ENCODE results near the gene RBBP6. TPM values are rescaled to one million over a fixed set of nuclear protein-coding genes. Genes with fewer than 3 reads are reported as not detected.

Gene RBBP6
- total RNA-seq, 1 donor from 2014 or later = 33.0 TPM

DNA sequence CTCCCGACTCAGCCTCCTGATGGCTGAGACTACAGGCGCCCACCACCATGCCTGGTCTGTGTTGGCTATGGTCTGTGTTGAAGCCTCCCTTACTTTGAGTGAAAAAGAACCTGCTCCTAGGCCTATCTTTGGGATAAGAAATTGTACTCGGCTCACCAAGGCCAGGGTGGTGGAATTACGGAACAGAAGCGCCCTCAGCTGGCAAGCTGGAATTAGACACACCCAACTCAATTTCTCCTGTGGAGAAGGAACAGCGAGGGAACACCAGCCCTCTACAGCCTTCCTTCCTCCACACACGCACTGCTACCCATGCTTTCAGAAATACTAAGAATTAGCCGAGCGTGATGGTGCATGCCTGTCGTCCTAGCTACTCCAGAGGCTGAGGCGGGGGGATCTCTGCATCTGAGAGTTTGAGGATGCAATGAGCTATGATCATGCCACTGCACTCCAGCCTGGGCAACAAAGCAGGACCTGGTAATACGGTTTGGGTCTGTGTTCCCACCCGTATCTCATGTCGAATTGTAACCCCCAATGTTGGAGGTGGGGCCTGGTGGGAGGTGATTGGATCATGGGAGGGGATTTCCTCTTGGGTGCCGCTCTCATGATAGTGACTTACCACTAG is 40.1 kb upstream of the RBBP6 start:
- no peaks in the 10 kb centered on the region for H3K4me1 Mint-ChIP-seq (ENCODE audit: low read depth)
- H3K27ac Mint-ChIP-seq (ENCODE audit: unreplicated experiment) = no peak overlapping the region
- H3K36me3 Mint-ChIP-seq (ENCODE audit: low read depth) = no peaks in the 10 kb centered on the region
- TF ChIP-seq, protein P1, sequence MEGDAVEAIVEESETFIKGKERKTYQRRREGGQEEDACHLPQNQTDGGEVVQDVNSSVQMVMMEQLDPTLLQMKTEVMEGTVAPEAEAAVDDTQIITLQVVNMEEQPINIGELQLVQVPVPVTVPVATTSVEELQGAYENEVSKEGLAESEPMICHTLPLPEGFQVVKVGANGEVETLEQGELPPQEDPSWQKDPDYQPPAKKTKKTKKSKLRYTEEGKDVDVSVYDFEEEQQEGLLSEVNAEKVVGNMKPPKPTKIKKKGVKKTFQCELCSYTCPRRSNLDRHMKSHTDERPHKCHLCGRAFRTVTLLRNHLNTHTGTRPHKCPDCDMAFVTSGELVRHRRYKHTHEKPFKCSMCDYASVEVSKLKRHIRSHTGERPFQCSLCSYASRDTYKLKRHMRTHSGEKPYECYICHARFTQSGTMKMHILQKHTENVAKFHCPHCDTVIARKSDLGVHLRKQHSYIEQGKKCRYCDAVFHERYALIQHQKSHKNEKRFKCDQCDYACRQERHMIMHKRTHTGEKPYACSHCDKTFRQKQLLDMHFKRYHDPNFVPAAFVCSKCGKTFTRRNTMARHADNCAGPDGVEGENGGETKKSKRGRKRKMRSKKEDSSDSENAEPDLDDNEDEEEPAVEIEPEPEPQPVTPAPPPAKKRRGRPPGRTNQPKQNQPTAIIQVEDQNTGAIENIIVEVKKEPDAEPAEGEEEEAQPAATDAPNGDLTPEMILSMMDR (IDR thresholded peaks at IDR 0.05) = peak; percentile 60
- peak; percentile 14 for DNase-seq (ENCODE audit: low spot score)
- H3K4me3 Mint-ChIP-seq (ENCODE audit: unreplicated experiment) = no peak overlapping the region
- no peaks in the 10 kb centered on the region for H3K9me3 Mint-ChIP-seq (ENCODE audit: low read depth)
- H3K27me3 Mint-ChIP-seq (ENCODE audit: low read depth) = peaks cover 31% of the 10 kb centered on the region

DNA sequence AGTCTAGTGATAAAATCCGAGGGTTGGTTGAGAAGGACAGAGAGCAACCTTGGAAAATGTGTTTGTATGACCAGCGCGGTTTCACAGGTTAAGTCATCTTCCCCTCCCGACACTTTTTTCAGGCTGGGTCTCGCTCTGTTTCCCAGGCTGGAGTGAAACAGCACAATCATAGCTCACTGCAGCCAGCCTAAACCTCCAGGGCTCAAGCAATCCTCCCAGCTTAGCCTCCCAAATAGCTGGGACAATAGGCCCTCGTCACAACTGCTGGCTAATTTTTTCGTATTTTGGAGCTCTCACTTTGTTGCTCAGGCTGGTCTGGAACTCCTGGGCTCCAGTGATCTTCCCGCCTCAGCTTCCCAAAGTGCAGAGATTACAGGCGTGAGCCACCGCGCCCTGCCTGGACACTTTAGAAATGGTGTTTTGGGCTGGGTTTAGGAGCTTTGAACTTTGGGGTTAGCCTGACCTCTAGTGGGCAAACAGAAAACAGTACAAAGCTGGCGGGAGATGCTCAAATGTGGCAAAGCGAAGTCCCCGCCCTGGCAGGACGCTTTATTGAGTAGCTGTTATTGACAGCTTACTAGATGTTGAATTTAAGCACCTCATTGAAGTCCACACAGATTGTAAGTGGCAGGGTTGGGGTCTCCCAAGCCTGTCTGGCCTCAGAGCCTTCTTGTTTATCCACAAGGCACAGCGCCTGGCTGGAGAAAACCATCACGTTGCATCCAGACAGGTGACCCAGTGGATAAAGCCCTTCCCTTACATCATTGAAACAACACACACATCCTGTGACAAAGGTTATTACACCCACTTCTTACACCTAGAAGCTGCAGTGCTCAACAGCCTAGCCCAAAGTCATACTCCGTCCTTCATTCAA is 34.7 kb upstream of the RBBP6 start:
- H3K27me3 Mint-ChIP-seq (ENCODE audit: low read depth) = peaks cover 23% of the 10 kb centered on the region
- no peak overlapping the region for H3K27ac Mint-ChIP-seq (ENCODE audit: unreplicated experiment)
- DNase-seq (ENCODE audit: low spot score) = no peak
- H3K9me3 Mint-ChIP-seq (ENCODE audit: low read depth) = no peaks in the 10 kb centered on the region
- TF ChIP-seq, protein P1 (IDR thresholded peaks at IDR 0.05) = peak; percentile 88
- H3K4me1 Mint-ChIP-seq (ENCODE audit: low read depth) = peaks cover 6% of the 10 kb centered on the region
- no peak overlapping the region for H3K4me3 Mint-ChIP-seq (ENCODE audit: unreplicated experiment)
- no peaks in the 10 kb centered on the region for H3K36me3 Mint-ChIP-seq (ENCODE audit: low read depth)

DNA sequence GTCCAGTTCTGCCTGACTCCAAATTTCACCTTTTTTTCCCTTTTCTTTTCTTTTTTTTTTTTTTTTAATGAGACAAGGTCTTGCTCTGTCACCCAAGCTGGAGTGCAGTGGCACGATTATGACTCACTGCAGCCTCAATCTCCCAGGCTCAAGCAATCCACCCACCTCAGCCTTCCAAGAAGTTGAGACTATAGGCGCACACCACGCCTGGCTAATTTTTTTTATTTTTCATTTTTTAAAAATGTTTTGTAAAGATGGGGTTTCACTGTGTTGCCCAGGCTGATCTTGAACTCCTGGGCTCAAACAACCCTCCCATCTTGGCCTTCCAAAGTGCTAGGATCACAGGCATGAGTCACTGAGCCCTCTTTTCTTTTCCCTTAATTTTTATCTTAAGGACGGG is 33.4 kb upstream of the RBBP6 start:
- no peak overlapping the region for H3K27ac Mint-ChIP-seq (ENCODE audit: unreplicated experiment)
- TF ChIP-seq, protein P1 (IDR thresholded peaks at IDR 0.05) = no peak
- DNase-seq (ENCODE audit: low spot score) = no peak
- peaks cover 6% of the 10 kb centered on the region for H3K4me1 Mint-ChIP-seq (ENCODE audit: low read depth)
- no peaks in the 10 kb centered on the region for H3K36me3 Mint-ChIP-seq (ENCODE audit: low read depth)
- H3K4me3 Mint-ChIP-seq (ENCODE audit: unreplicated experiment) = no peak overlapping the region
- no peaks in the 10 kb centered on the region for H3K9me3 Mint-ChIP-seq (ENCODE audit: low read depth)
- peaks cover 23% of the 10 kb centered on the region for H3K27me3 Mint-ChIP-seq (ENCODE audit: low read depth)

DNA sequence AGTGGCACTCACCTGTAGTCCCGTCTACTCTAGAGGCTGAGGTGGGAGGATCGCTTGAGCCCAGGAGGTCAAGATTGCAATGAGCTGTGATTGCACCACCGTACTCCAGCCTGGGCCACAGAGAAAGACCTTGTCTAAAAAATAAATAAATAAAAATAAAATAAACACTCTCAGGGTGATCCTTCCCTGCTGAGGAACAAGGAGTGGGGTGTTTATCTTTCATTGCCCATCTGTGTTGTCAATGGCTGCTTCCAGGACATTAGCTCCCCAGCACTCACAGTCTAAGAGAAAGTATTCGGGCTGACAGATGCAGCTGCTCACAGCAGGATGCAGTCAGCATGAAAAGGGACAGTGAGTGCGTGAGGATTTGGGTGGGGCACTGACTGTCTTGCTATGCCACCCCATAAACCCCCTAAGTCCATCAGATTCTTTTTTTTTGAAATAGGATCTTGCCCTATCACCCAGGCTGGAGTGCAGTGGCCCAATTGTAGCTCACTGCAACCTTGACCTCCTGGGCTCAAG is 31.3 kb upstream of the RBBP6 start:
- Mint-ChIP-seq H3K9me3 (ENCODE audit: low read depth) (no peaks in the 10 kb centered on the region), H3K4me3 (ENCODE audit: unreplicated experiment) (no peak overlapping the region), H3K27me3 (ENCODE audit: low read depth) (peaks cover 21% of the 10 kb centered on the region), H3K36me3 (ENCODE audit: low read depth) (no peaks in the 10 kb centered on the region), H3K27ac (ENCODE audit: unreplicated experiment) (no peak overlapping the region), H3K4me1 (ENCODE audit: low read depth) (peaks cover 6% of the 10 kb centered on the region)
- TF ChIP-seq, protein P1 (IDR thresholded peaks at IDR 0.05) = no peak
- DNase-seq (ENCODE audit: low spot score) = no peak

DNA sequence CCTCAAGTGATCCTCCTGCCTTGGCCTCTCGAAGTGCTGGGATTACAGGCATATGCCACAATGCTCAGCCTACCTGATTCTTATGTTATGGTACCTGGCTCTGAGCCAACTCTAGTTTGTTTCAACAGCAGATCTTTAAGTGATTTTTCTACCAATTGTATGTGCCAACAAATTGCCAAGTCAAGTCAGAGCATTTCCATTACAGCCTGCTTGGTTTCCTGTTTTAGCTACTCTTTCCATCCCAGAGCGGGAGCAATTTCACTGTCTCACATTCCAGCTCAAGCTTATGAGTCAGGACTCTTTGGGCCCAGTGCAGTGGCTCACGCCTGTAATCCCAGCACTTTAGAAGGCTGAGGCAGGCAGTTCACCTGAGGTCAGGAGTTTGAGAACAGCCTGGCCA is 30.8 kb upstream of the RBBP6 start:
- TF ChIP-seq, protein P1 (IDR thresholded peaks at IDR 0.05) = no peak
- Mint-ChIP-seq H3K27me3 (ENCODE audit: low read depth) (peaks cover 21% of the 10 kb centered on the region), H3K9me3 (ENCODE audit: low read depth) (no peaks in the 10 kb centered on the region), H3K4me1 (ENCODE audit: low read depth) (peaks cover 6% of the 10 kb centered on the region), H3K27ac (ENCODE audit: unreplicated experiment) (peak overlapping the region; percentile 63), H3K36me3 (ENCODE audit: low read depth) (no peaks in the 10 kb centered on the region), H3K4me3 (ENCODE audit: unreplicated experiment) (no peak overlapping the region)
- no peak for DNase-seq (ENCODE audit: low spot score)

Data from chondrocyte (in vitro differentiated cells).